ENCODE measurements around the gene TRIM67. TPM values are rescaled to one million over a fixed set of nuclear protein-coding genes. Genes with fewer than 3 reads are reported as not detected.
"Not testable (repeated sequence)": the region's sequence is repeated elsewhere in the genome, so short reads cannot be mapped to it uniquely, and the experiment has no call there.

TRIM67 gene
- total and polyA plus RNA-seq, 7 experiments from 2014 or later: 0.02 TPM; not detected in 6

- intact Hi-C loops (cut with micrococcal nuclease): no loop called here
- Mint-ChIP-seq H3K27ac (no peak overlapping the region), H3K9me3 (peaks cover 0 to 13% (median 5%) of the 10 kb centered on the region in 11 donors), H3K27me3 (peaks cover 0 to 24% (median 12%) of the 10 kb centered on the region in 5 donors), H3K36me3 (no peaks in the 10 kb centered on the region), H3K4me1 (peaks cover 0 to 5% (median 0%) of the 10 kb centered on the region in 7 donors), H3K4me3 (no peak overlapping the region)
- H3K27me3 ChIP-seq (ENCODE audit: control insufficient read depth in 2 of 2, insufficient read depth in 2 of 2, low read length in 2 of 2): no peaks in the 10 kb centered on the region
- H3K4me1 ChIP-seq (ENCODE audit: control insufficient read depth in 2 of 2, insufficient read depth in 2 of 2, low read length in 2 of 2): no peaks in the 10 kb centered on the region
- ATAC-seq (no peak), DNase-seq (no peak)
- H3K9me3 ChIP-seq (ENCODE audit: control insufficient read depth in 2 of 3, low read length in 3 of 3): no peaks in the 10 kb centered on the region
- ChIA-PET POLR2A (no interaction called here), CTCF (no interaction called here)
- H3K4me3 ChIP-seq (ENCODE audit: low read length): no peak overlapping the region
- H3K27ac ChIP-seq (ENCODE audit: low read depth, low read length): no peak overlapping the region
- H3K36me3 ChIP-seq (ENCODE audit: control insufficient read depth in 2 of 3, insufficient read depth in 3 of 3, low read length in 3 of 3): no peaks in the 10 kb centered on the region
Measured at GRCh38 chr1:231125972-231126580, 35.8 kb upstream of the TRIM67 start.

GRCh38 chr1:231127106-231127505 lies 34.8 kb upstream of the TRIM67 start:
- peaks cover 0 to 13% (median 5%) of the 10 kb centered on the region in 11 donors for H3K9me3 Mint-ChIP-seq
- H3K4me1 ChIP-seq (ENCODE audit: control insufficient read depth in 2 of 2, insufficient read depth in 2 of 2, low read length in 2 of 2); H3K4me1 Mint-ChIP-seq; H3K27ac ChIP-seq (ENCODE audit: low read depth, low read length); CTCF ChIA-PET; POLR2A ChIA-PET; H3K4me3 ChIP-seq (ENCODE audit: low read length); H3K9me3 ChIP-seq (ENCODE audit: control insufficient read depth in 2 of 3, low read length in 3 of 3); DNase-seq; H3K27me3 ChIP-seq (ENCODE audit: control insufficient read depth in 2 of 2, insufficient read depth in 2 of 2, low read length in 2 of 2); H3K4me3 Mint-ChIP-seq; H3K36me3 Mint-ChIP-seq; H3K27ac Mint-ChIP-seq; H3K36me3 ChIP-seq (ENCODE audit: control insufficient read depth in 2 of 3, insufficient read depth in 3 of 3, low read length in 3 of 3); intact Hi-C loops (cut with micrococcal nuclease); ATAC-seq: not testable (repeated sequence)
- H3K27me3 Mint-ChIP-seq: peaks cover 0 to 24% (median 11%) of the 10 kb centered on the region in 5 donors

- intact Hi-C loops (cut with micrococcal nuclease); H3K4me3 ChIP-seq (ENCODE audit: low read length); H3K27ac Mint-ChIP-seq; H3K9me3 ChIP-seq (ENCODE audit: control insufficient read depth in 2 of 3, low read length in 3 of 3); H3K4me1 ChIP-seq (ENCODE audit: control insufficient read depth in 2 of 2, insufficient read depth in 2 of 2, low read length in 2 of 2); ATAC-seq; CTCF ChIA-PET; DNase-seq; H3K4me3 Mint-ChIP-seq; H3K27me3 ChIP-seq (ENCODE audit: control insufficient read depth in 2 of 2, insufficient read depth in 2 of 2, low read length in 2 of 2); POLR2A ChIA-PET; H3K36me3 ChIP-seq (ENCODE audit: control insufficient read depth in 2 of 3, insufficient read depth in 3 of 3, low read length in 3 of 3); H3K27ac ChIP-seq (ENCODE audit: low read depth, low read length); H3K36me3 Mint-ChIP-seq; H3K4me1 Mint-ChIP-seq: not testable (repeated sequence)
- Mint-ChIP-seq H3K27me3 (peaks cover 0 to 16% (median 11%) of the 10 kb centered on the region in 5 donors), H3K9me3 (peaks cover 0 to 13% (median 5%) of the 10 kb centered on the region in 11 donors)
Measured at GRCh38 chr1:231128471-231128870, 33.4 kb upstream of the TRIM67 start.

GRCh38 chr1:231130544-231130943 lies 31.3 kb upstream of the TRIM67 start:
- H3K36me3 ChIP-seq (ENCODE audit: control insufficient read depth in 2 of 3, insufficient read depth in 3 of 3, low read length in 3 of 3): no peaks in the 10 kb centered on the region
- DNase-seq: no peak
- no peak overlapping the region for H3K27ac ChIP-seq (ENCODE audit: low read depth, low read length)
- H3K4me1 Mint-ChIP-seq: no peaks in the 10 kb centered on the region
- H3K27me3 ChIP-seq (ENCODE audit: control insufficient read depth in 2 of 2, insufficient read depth in 2 of 2, low read length in 2 of 2): no peaks in the 10 kb centered on the region
- H3K27ac Mint-ChIP-seq: no peak overlapping the region
- no peaks in the 10 kb centered on the region for H3K4me1 ChIP-seq (ENCODE audit: control insufficient read depth in 2 of 2, insufficient read depth in 2 of 2, low read length in 2 of 2)
- H3K9me3 ChIP-seq (ENCODE audit: control insufficient read depth in 2 of 3, low read length in 3 of 3): no peaks in the 10 kb centered on the region
- CTCF ChIA-PET: no interaction called here
- no peaks in the 10 kb centered on the region for H3K36me3 Mint-ChIP-seq
- H3K4me3 Mint-ChIP-seq: no peak overlapping the region
- intact Hi-C loops (cut with micrococcal nuclease): no loop called here
- H3K4me3 ChIP-seq (ENCODE audit: low read length): no peak overlapping the region
- H3K27me3 Mint-ChIP-seq: peaks cover 0 to 12% (median 6%) of the 10 kb centered on the region in 5 donors
- POLR2A ChIA-PET: no interaction called here
- H3K9me3 Mint-ChIP-seq: peaks cover 0 to 13% (median 5%) of the 10 kb centered on the region in 11 donors
- no peak for ATAC-seq

GRCh38 chr1:231132591-231132990 lies 29.3 kb upstream of the TRIM67 start:
- peaks cover 0 to 11% (median 5%) of the 10 kb centered on the region in 5 donors for H3K27me3 Mint-ChIP-seq
- intact Hi-C loops (cut with micrococcal nuclease); H3K36me3 Mint-ChIP-seq; DNase-seq; H3K27ac Mint-ChIP-seq; POLR2A ChIA-PET; H3K4me3 ChIP-seq (ENCODE audit: low read length); H3K36me3 ChIP-seq (ENCODE audit: control insufficient read depth in 2 of 3, insufficient read depth in 3 of 3, low read length in 3 of 3); H3K9me3 ChIP-seq (ENCODE audit: control insufficient read depth in 2 of 3, low read length in 3 of 3); H3K9me3 Mint-ChIP-seq; H3K4me1 Mint-ChIP-seq; H3K27me3 ChIP-seq (ENCODE audit: control insufficient read depth in 2 of 2, insufficient read depth in 2 of 2, low read length in 2 of 2); H3K4me3 Mint-ChIP-seq; H3K27ac ChIP-seq (ENCODE audit: low read depth, low read length); ATAC-seq; CTCF ChIA-PET; H3K4me1 ChIP-seq (ENCODE audit: control insufficient read depth in 2 of 2, insufficient read depth in 2 of 2, low read length in 2 of 2): not testable (repeated sequence)

- H3K27ac ChIP-seq (ENCODE audit: low read depth, low read length): no peak overlapping the region
- H3K27me3 ChIP-seq (ENCODE audit: control insufficient read depth in 2 of 2, insufficient read depth in 2 of 2, low read length in 2 of 2): no peaks in the 10 kb centered on the region
- Mint-ChIP-seq H3K4me1 (peaks cover 0 to 4% (median 0%) of the 10 kb centered on the region in 7 donors), H3K27me3 (peaks cover 3 to 11% (median 5%) of the 10 kb centered on the region in 5 donors), H3K36me3 (no peaks in the 10 kb centered on the region), H3K4me3 (no peak overlapping the region), H3K9me3 (peaks cover 0 to 1% (median 0%) of the 10 kb centered on the region in 11 donors), H3K27ac (no peak overlapping the region)
- no peaks in the 10 kb centered on the region for H3K4me1 ChIP-seq (ENCODE audit: control insufficient read depth in 2 of 2, insufficient read depth in 2 of 2, low read length in 2 of 2)
- no peak overlapping the region for H3K4me3 ChIP-seq (ENCODE audit: low read length)
- CTCF ChIA-PET: no interaction called here
- no peaks in the 10 kb centered on the region for H3K36me3 ChIP-seq (ENCODE audit: control insufficient read depth in 2 of 3, insufficient read depth in 3 of 3, low read length in 3 of 3)
- ATAC-seq (no peak), DNase-seq (no peak)
- no peaks in the 10 kb centered on the region for H3K9me3 ChIP-seq (ENCODE audit: control insufficient read depth in 2 of 3, low read length in 3 of 3)
- intact Hi-C loops (cut with micrococcal nuclease): no loop called here
- POLR2A ChIA-PET: no interaction called here
Measured at GRCh38 chr1:231134624-231135023, 27.2 kb upstream of the TRIM67 start.

- DNase-seq (no peak), ATAC-seq (no peak)
- H3K27ac Mint-ChIP-seq: no peak overlapping the region
- H3K27me3 ChIP-seq (ENCODE audit: control insufficient read depth in 2 of 2, insufficient read depth in 2 of 2, low read length in 2 of 2): peaks cover 0 to 2% of the 10 kb centered on the region in 2 donors
- no peaks in the 10 kb centered on the region for H3K36me3 ChIP-seq (ENCODE audit: control insufficient read depth in 2 of 3, insufficient read depth in 3 of 3, low read length in 3 of 3)
- peaks cover 0 to 9% (median 0%) of the 10 kb centered on the region in 5 donors for H3K36me3 Mint-ChIP-seq
- peaks cover 16 to 39% (median 32%) of the 10 kb centered on the region in 5 donors for H3K27me3 Mint-ChIP-seq
- H3K4me1 ChIP-seq (ENCODE audit: control insufficient read depth in 2 of 2, insufficient read depth in 2 of 2, low read length in 2 of 2): no peaks in the 10 kb centered on the region
- H3K4me1 Mint-ChIP-seq: peaks cover 0 to 4% (median 0%) of the 10 kb centered on the region in 7 donors
- intact Hi-C loops (cut with micrococcal nuclease): no loop called here
- H3K9me3 Mint-ChIP-seq: peaks cover 0 to 5% (median 2%) of the 10 kb centered on the region in 11 donors
- H3K27ac ChIP-seq (ENCODE audit: low read depth, low read length): no peak overlapping the region
- CTCF ChIA-PET: no interaction called here
- no peak overlapping the region for H3K4me3 Mint-ChIP-seq
- POLR2A ChIA-PET: no interaction called here
- H3K9me3 ChIP-seq (ENCODE audit: control insufficient read depth in 2 of 3, low read length in 3 of 3): no peaks in the 10 kb centered on the region
- no peak overlapping the region for H3K4me3 ChIP-seq (ENCODE audit: low read length)
Measured at GRCh38 chr1:231138236-231138635, 23.6 kb upstream of the TRIM67 start.
